Activated CD4-positive, alpha-beta T cell treated with anti-CD3 and anti-CD28 coated beads for 1 hour (primary cell): ENCODE data around the gene HSPA1L.

Experiments
- DNase-seq: peaks from one replicate; pipeline ENCODE4 v3.0.0-alpha.2; 2020

Gene HSPA1L

GRCh38 chr6:31780507-31781243 lies 34.4 kb downstream of the HSPA1L start:
- no peak for DNase-seq

DNA sequence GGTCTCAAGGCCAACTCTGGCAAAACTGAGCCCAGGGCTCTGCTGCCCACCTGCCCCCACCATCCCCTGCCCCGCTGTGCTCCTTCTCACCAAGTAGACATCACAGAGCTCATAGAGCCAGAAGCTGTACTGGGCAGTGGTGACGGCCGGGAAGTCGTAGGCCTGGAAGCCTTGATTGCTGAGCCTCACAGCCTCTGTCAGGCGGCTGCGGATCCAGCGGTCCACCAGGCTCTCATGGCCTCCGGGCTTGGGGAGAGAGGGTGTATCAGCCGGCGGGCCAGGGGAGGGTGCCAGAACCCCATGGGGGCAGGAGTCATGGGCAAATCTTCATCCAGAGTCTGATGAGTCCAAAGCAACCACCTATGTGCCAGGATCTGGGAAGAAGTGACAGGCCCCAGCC lies 35.2 kb downstream of the HSPA1L start:
- DNase-seq = no peak

- no peak for DNase-seq
Measured at GRCh38 chr6:31778999-31779885, 35.8 kb downstream of the HSPA1L start.

DNA sequence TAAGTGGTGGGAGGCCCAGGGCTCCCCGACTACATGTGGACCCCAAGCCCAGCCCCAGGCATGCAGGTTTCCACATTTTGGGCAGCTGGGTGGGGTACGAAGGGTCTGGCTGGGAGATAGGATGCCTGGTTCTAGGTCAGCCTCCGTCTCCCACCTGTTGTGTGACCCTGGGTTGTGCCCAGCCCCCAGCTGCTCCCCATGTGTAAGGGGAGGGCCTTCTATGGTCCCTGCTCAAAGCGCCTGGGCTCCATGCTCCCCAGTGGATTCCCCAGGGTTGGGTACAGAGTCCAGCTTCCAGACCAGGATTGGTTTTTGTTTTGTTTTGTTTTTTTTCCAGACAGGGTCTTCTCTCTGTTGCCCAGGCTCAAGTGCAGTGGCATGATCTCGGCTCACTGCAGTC lies 36.9 kb downstream of the HSPA1L start:
- DNase-seq = no peak

- DNase-seq = no peak
Measured at GRCh38 chr6:31777667-31778050, 37.4 kb downstream of the HSPA1L start.

GRCh38 chr6:31776989-31777666 lies 38.0 kb downstream of the HSPA1L start, which contains the start of gene VWA7:
VWA7 (minus strand) TSS chr6:31777328; CDS start chr6:31776779, 549 bp downstream.
- DNase-seq = peak; percentile 56

DNA sequence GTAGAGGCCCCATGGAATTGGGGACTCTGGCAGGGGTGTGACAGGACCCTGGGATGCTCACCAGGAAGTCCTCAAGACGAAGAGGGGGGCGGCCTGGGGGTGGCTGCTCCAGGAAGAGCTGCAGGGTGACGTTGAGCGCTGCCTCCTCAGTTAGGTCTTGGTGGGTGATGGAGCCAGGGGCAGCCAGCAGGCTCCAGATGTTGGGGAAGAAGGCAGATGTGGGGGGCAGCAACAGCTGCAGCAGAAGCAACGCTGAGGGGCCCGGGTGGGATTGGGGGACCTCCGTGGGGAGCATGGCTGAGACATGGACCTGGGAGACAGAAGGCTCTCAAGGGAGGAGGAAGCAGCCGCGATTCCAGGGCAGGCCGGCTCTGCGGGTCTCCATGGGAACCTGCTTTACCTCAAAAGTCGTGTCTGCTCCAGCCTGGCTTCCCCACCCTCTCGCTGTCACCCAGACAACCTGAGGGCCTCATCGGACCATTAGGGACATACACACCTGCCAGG lies 38.5 kb downstream of the HSPA1L start:
- DNase-seq = no peak

DNA sequence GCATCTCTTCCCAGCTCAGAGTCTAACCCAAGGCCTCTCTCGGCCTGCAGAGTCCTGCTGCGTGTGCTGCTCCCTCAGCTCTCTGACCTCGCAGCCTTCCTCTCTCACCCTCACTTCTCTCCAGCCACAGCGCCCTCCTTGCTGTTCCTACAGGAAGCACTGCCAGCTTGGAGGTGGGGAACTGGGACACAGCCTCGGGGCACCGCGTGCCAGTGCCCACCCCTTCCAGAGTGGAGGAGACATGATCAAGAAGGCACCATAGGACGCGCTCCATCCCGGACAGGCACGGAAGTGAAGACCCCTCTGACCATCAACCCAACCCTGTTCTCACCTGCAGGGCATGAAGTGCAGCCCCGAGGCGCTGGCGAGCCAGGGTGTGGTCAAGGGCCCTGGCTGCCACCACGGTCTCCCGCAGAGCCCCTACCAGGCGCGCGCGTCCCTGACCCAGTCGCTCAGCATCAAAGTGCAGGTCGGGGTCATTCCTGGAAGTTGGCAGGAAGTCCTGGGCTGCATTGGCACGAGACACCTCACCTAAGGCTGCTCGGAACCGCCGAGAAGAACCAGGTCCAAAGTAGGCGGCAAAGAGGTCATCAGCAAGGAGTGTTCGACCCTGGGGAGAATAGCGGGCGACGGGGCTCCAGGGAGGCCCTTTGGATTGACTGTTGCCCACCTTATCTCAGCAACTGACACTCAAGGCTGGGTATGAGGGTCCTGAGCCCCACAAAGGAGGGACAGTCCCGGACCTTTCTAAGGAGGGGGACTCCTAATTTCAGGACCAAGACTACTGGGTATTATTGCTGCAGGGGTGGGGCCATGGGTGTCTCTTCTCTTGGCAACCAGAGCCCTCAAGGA lies 39.2 kb downstream of the HSPA1L start:
- DNase-seq = no peak

GRCh38 chr6:31775184-31775583 lies 39.9 kb downstream of the HSPA1L start:
- no peak for DNase-seq

DNA sequence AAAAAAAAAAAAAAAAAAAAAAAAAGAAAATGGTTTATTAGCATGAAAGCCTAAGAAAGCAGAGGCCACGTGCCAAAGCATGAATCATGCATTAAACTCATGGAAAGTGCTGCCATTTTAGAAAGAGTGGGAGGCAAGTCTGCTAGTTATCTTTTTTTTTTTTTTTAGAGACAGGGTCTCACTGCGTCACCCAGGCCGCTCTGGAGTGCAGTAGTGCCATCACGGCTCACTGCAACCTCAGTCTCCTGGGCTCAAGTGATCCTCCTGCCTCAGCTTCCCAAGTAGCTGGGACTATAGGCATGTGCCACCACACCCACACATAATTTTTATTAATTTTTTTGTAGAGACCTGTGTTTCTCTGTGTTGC lies 43.1 kb downstream of the HSPA1L start:
- DNase-seq = no peak

GRCh38 chr6:31770860-31771259 lies 44.2 kb downstream of the HSPA1L start:
- no peak for DNase-seq

DNA sequence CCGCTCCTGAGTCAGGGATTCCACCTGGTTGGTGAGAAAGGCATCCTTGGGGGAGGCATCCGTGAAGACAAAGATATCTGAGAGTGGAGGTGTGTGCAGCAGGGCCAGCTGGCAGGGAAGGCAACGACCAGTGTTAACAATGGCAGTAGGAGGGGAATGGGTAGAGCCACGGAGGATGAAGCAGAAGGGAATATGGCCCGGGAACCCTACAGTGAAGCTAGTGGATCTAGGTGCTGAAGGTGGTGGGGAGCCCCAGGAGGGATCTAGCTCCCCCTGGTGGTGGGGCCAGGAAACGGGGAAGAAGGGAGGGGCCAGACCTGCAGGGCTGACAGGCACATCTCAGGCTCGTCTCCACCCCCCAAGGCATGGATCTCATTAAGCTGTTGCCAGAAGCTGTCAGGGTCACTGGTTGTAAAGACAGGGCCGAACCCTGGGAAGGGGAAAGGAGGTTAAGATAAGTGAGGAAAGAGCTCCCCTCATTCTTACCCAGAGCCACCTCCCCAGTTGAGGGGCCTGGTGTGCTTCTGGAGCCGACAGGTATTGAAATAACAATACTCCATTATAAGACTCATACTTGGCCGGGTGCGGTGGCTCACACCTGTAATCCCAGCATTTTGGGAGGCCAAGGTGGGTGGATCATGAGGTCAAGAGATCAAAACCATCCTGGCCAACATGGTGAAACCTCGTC lies 45.3 kb downstream of the HSPA1L start:
- peak; percentile 68 for DNase-seq

DNA sequence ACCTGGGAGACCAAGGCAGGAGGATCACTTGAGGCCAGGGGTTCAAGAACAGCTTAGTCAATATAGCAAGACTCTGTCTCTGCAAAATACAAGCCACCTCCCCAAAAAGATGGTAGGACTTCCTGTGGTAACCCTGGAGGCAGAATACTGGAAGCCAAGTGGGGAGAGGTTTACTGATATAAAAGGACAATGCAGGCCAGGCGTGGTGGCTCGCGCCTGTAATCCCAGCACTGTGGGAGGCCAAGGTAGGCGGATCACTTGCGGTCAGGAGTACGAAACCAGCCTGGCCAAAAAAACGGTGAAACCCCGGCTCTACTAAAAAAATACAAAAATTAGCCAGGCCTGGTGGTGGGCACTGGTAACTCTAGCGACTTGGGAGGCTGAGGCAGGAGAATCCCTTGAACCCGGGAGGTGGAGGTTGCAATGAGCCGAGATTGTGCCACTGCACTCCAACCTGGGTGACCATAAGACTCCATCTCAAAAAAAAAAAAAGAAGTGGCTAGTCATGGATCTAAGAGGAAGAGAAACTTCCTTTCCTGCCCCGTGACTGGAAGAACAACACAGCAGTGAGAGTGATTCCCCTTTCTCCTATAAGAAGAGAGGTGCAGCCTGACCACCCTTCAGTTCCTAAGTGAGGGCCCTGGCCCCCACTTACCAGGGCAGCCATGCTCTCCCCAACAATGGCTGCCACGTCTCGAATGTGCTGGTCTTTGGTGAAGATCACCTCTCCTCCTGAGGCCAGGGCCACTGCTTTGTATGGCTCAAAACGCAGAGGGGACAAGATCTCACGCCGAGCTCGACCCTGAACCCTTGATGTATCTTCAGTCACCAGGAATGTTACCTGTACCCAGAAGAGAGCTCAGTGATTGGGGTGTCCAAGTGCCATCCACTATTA lies 46.5 kb downstream of the HSPA1L start:
- DNase-seq = no peak

DNA sequence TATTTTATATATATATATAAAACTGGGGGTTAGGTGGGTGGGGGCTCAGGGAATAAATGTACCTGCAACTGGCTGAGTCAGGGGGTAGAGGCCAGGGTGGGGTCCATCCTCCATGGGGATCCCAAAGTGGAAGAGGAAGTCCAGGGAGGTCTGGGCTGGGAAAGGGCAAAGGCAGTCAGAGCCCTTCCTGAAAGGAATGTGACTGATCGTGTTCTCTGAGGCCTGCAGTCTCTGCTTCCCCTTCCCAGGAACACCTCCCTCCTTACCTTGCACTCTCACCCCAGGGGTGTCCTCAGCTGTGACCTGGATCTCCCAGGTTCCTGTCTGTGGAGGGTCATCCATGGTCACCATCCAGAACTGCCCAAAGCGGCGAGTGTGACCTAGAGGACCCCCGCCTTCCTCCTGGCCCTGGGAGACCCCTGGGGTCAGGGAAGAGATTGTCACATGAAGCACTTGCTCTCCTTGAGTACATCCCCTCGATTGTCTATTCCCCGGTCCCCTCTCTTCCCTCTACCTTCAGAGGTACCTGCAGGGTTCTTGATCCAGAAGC lies 47.9 kb downstream of the HSPA1L start:
- no peak for DNase-seq

DNA sequence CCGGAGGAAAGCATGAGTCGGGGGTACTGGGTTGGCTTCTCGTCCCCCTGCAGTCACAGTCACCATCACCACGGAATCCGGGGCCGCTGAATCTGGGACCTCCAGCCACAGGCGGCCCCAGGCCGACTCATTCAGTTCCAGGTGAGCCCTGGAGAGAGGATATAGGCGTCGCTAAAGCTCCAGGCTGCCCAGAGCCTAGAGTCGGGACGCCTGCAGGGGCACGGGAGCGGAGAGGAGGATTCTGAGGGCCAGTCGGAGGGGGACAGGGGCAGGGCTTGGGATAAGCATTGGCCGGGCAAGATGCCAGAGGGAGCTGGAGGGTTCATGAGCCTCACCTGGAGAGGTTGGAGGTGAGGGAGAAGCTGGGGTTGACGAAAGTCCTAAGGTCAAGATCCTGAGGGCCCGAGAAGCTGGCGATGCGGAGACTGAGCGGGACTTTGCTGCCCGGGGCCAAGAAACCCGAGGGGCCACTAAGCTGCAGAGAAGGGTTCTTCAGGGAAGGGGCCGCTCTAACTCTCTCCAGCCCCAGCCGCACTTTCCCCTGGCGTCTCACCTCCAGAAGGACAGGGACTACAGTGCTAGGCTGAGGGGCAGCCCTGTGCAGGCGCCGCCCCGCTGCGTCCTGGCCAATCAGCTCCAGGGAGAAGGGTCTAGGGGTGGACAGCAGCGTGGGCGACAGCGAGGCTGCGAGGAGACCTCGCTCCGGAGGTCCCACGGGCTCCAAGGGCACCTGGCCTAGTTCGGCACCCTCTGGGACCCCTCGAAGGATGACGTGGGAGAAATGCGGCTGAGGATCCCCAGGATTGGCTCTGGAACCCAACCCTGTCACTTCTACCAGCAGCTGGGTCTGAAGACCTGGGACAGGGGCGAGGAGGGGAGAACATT lies 48.9 kb downstream of the HSPA1L start:
- no peak for DNase-seq

- no peak for DNase-seq
Measured at GRCh38 chr6:31765559-31765909, 49.5 kb downstream of the HSPA1L start.

GRCh38 chr6:31764198-31764597 lies 50.9 kb downstream of the HSPA1L start:
- no peak for DNase-seq

- DNase-seq = no peak
Measured at GRCh38 chr6:31763619-31763940, 51.5 kb downstream of the HSPA1L start.

DNA sequence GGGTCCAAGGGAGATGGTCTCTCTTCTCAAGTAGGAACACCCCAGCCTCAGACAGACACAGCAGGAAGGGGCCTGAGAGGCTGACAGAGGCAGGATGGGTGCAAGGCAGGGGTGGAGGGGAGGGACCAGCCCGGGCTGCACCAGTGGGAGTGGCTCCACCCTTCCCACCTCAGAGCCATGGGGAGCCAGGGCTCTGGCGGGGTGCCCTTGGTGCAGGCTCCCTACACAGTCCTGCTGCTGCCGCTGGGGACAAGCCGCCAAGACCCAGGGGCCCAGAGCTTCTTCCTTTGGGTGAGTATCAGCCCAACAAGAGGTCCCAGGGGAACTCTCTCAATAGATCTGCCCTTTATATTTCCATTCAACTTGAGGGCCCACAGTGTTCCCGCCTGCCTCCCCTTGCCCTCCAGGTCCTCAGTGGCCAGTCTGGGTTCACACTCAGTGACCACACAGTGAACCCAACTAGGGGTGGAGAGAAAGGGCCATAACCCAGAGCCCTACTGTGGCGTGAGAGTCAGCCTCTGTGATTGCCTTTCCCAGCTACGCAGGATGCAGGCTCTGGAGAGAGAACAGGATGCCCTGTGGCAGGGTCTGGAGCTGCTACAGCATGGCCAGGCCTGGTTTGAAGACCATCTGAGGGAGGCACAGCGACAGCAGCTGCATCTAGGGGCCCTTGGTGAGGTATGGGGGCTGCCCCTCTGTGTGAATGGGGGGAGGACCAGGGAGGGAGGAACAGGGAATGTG lies 52.0 kb downstream of the HSPA1L start:
- no peak for DNase-seq
